ENCODE measurements around the gene ZAP70.
A peak's percentile ranks its signal among the peaks of the same experiment; 100 is the strongest.

The ZAP70 gene

GRCh38 chr2:97737421-97738178, 24.2 kb downstream of the ZAP70 start:
- TF ChIP-seq ZFX (IDR thresholded peaks at IDR 0.05; ENCODE audit: borderline replicate concordance) (no peak), CTCF (IDR thresholded peaks at IDR 0.05) (no peak)
- H3K27ac ChIP-seq = no peak overlapping the region

- H3K27ac ChIP-seq = no peak overlapping the region
- TF ChIP-seq CTCF (IDR thresholded peaks at IDR 0.05) = no peak
These were observed 25.0 kb downstream of the ZAP70 start for GRCh38 chr2:97738179-97739019.

- TF ChIP-seq ZFX (IDR thresholded peaks at IDR 0.05; ENCODE audit: borderline replicate concordance) (no peak), CTCF (IDR thresholded peaks at IDR 0.05) (no peak)
- H3K27ac ChIP-seq = no peak overlapping the region
These were observed 25.9 kb downstream of the ZAP70 start for GRCh38 chr2:97739020-97739892.

- no peak overlapping the region for H3K27ac ChIP-seq
- no peak for TF ChIP-seq CTCF (IDR thresholded peaks at IDR 0.05)
- TF ChIP-seq ZFX (IDR thresholded peaks at IDR 0.05; ENCODE audit: borderline replicate concordance) = no peak
These were observed 26.5 kb downstream of the ZAP70 start for GRCh38 chr2:97739893-97740245.

GRCh38 chr2:97740590-97741182, 27.3 kb downstream of the ZAP70 start:
- H3K27ac ChIP-seq = no peak overlapping the region
- no peak for TF ChIP-seq ZFX (IDR thresholded peaks at IDR 0.05; ENCODE audit: borderline replicate concordance)
- TF ChIP-seq CTCF (IDR thresholded peaks at IDR 0.05) = peak; percentile 95

GRCh38 chr2:97741251-97741650, 27.9 kb downstream of the ZAP70 start:
- no peak for TF ChIP-seq CTCF (IDR thresholded peaks at IDR 0.05)
- no peak for TF ChIP-seq ZFX (IDR thresholded peaks at IDR 0.05; ENCODE audit: borderline replicate concordance)
- no peak overlapping the region for H3K27ac ChIP-seq

All from 22Rv1 (cell line).